Activated CD4-positive, alpha-beta T cell treated with anti-CD3 and anti-CD28 coated beads, Interleukin-2, amount 10 ng/mL, durations not matched to agents 24 days and 14 days (primary cell): ENCODE data around the gene CCNQ. TPM values are rescaled to one million over a fixed set of nuclear protein-coding genes. Genes with fewer than 3 reads are reported as not detected.

Experiments used
- DNase-seq: peaks from one replicate; pipeline ENCODE4 v3.0.0; 2022
- H3K27ac Mint-ChIP-seq: one replicate; pipeline ENCODE4 v1.8.0; 2022; ENCODE audit warnings: mild to moderate bottlenecking, mixed read lengths
- H3K27me3 Mint-ChIP-seq: one replicate; pipeline ENCODE4 v1.8.0; 2022; ENCODE audit warnings: mixed read lengths
- H3K36me3 Mint-ChIP-seq: one replicate; pipeline ENCODE4 v1.8.0; 2022; ENCODE audit warnings: low read depth, mild to moderate bottlenecking, mixed read lengths
- H3K4me1 Mint-ChIP-seq: one replicate; pipeline ENCODE4 v1.8.0; 2021; ENCODE audit warnings: mixed read lengths
- H3K4me3 Mint-ChIP-seq: one replicate; pipeline ENCODE4 v1.8.0; 2022; ENCODE audit warnings: mild to moderate bottlenecking, moderate library complexity, mixed read lengths
- H3K9me3 Mint-ChIP-seq: one replicate; pipeline ENCODE4 v1.8.0; 2021; ENCODE audit warnings: mixed read lengths
- intact Hi-C: fragments of 100-400 bp; cut with micrococcal nuclease; formaldehyde crosslinking; loops from one replicate; pipeline ENCODE4 v1.15.1; 2023
- total RNA-seq: library from RNA; stranded (reverse); gene quantifications from 2 replicates; pipeline ENCODE4 v1.2.3, GENCODE V29; 2022

Gene CCNQ
- total RNA-seq, 1 donor from 2014 or later = 28.7 TPM

GRCh38 chrX:153640736-153641575 is 42.0 kb upstream of the CCNQ start:
- Mint-ChIP-seq H3K9me3 (no peaks in the 10 kb centered on the region), H3K27me3 (peaks cover 30% of the 10 kb centered on the region), H3K4me1 (peaks cover 9% of the 10 kb centered on the region), H3K36me3 (no peaks in the 10 kb centered on the region), H3K27ac (no peak overlapping the region), H3K4me3 (no peak overlapping the region)
- DNase-seq = no peak
- intact Hi-C loops = no loop called here

GRCh38 chrX:153640045-153640686 is 41.2 kb upstream of the CCNQ start:
- H3K27me3 Mint-ChIP-seq = peaks cover 23% of the 10 kb centered on the region

GRCh38 chrX:153639177-153640044 is 40.5 kb upstream of the CCNQ start:
- Mint-ChIP-seq H3K27me3 (peaks cover 17% of the 10 kb centered on the region), H3K9me3 (no peaks in the 10 kb centered on the region), H3K4me1 (peaks cover 9% of the 10 kb centered on the region), H3K36me3 (no peaks in the 10 kb centered on the region), H3K4me3 (no peak overlapping the region), H3K27ac (no peak overlapping the region)
- DNase-seq = no peak
- intact Hi-C loops = no loop called here

More at GRCh38 chrX:153640045-153640686, 41.2 kb upstream of the CCNQ start:
- H3K27ac Mint-ChIP-seq = no peak overlapping the region
- DNase-seq = no peak
- peaks cover 9% of the 10 kb centered on the region for H3K4me1 Mint-ChIP-seq
- intact Hi-C loops = no loop called here
- H3K9me3 Mint-ChIP-seq = no peaks in the 10 kb centered on the region
- no peak overlapping the region for H3K4me3 Mint-ChIP-seq
- no peaks in the 10 kb centered on the region for H3K36me3 Mint-ChIP-seq

- intact Hi-C loops = no loop called here
- peaks cover 17% of the 10 kb centered on the region for H3K27me3 Mint-ChIP-seq
- no peak overlapping the region for H3K4me3 Mint-ChIP-seq
- no peak overlapping the region for H3K27ac Mint-ChIP-seq
- DNase-seq = no peak
- H3K9me3 Mint-ChIP-seq = no peaks in the 10 kb centered on the region
- no peaks in the 10 kb centered on the region for H3K36me3 Mint-ChIP-seq
- H3K4me1 Mint-ChIP-seq = peaks cover 9% of the 10 kb centered on the region
Measured at GRCh38 chrX:153638436-153639176, 39.7 kb upstream of the CCNQ start.

GRCh38 chrX:153638041-153638371 is 39.1 kb upstream of the CCNQ start:
- no peaks in the 10 kb centered on the region for H3K36me3 Mint-ChIP-seq
- H3K27ac Mint-ChIP-seq = no peak overlapping the region
- DNase-seq = no peak
- no peaks in the 10 kb centered on the region for H3K9me3 Mint-ChIP-seq
- no peak overlapping the region for H3K4me3 Mint-ChIP-seq
- H3K27me3 Mint-ChIP-seq = peaks cover 13% of the 10 kb centered on the region
- H3K4me1 Mint-ChIP-seq = peaks cover 8% of the 10 kb centered on the region
- intact Hi-C loops = no loop called here

GRCh38 chrX:153637121-153638040 is 38.4 kb upstream of the CCNQ start:
- intact Hi-C loops = no loop called here
- Mint-ChIP-seq H3K27ac (no peak overlapping the region), H3K9me3 (no peaks in the 10 kb centered on the region), H3K27me3 (peaks cover 8% of the 10 kb centered on the region), H3K4me3 (no peak overlapping the region), H3K4me1 (peaks cover 4% of the 10 kb centered on the region), H3K36me3 (no peaks in the 10 kb centered on the region)
- DNase-seq = no peak

- no peak for DNase-seq
- H3K4me1 Mint-ChIP-seq = peaks cover 3% of the 10 kb centered on the region
- no peak overlapping the region for H3K27ac Mint-ChIP-seq
- no peaks in the 10 kb centered on the region for H3K36me3 Mint-ChIP-seq
- H3K9me3 Mint-ChIP-seq = no peaks in the 10 kb centered on the region
- intact Hi-C loops = no loop called here
- peaks cover 8% of the 10 kb centered on the region for H3K27me3 Mint-ChIP-seq
- H3K4me3 Mint-ChIP-seq = no peak overlapping the region
Measured at GRCh38 chrX:153636716-153637115, 37.8 kb upstream of the CCNQ start.

GRCh38 chrX:153635788-153636668 is 37.1 kb upstream of the CCNQ start:
- DNase-seq = peak; percentile 65
- Mint-ChIP-seq H3K27me3 (peaks cover 4% of the 10 kb centered on the region), H3K9me3 (no peaks in the 10 kb centered on the region), H3K36me3 (no peaks in the 10 kb centered on the region), H3K27ac (no peak overlapping the region), H3K4me1 (no peaks in the 10 kb centered on the region), H3K4me3 (no peak overlapping the region)
- intact Hi-C loops = no loop called here

GRCh38 chrX:153635388-153635787 is 36.4 kb upstream of the CCNQ start:
- intact Hi-C loops = no loop called here

GRCh38 chrX:153634832-153635231 is 35.9 kb upstream of the CCNQ start:
- DNase-seq = no peak
- no peaks in the 10 kb centered on the region for H3K4me1 Mint-ChIP-seq
- intact Hi-C loops = no loop called here
- H3K4me3 Mint-ChIP-seq = no peak overlapping the region
- H3K9me3 Mint-ChIP-seq = no peaks in the 10 kb centered on the region
- peak overlapping the region; percentile 31 for H3K27ac Mint-ChIP-seq
- H3K36me3 Mint-ChIP-seq = no peaks in the 10 kb centered on the region
- H3K27me3 Mint-ChIP-seq = peaks cover 5% of the 10 kb centered on the region

More at GRCh38 chrX:153635388-153635787, 36.4 kb upstream of the CCNQ start:
- Mint-ChIP-seq H3K4me1 (no peaks in the 10 kb centered on the region), H3K36me3 (no peaks in the 10 kb centered on the region), H3K9me3 (no peaks in the 10 kb centered on the region), H3K4me3 (no peak overlapping the region), H3K27me3 (peaks cover 5% of the 10 kb centered on the region), H3K27ac (no peak overlapping the region)
- DNase-seq = no peak

- intact Hi-C loops = no loop called here
- Mint-ChIP-seq H3K36me3 (no peaks in the 10 kb centered on the region), H3K4me1 (no peaks in the 10 kb centered on the region), H3K4me3 (no peak overlapping the region), H3K27me3 (peaks cover 5% of the 10 kb centered on the region), H3K9me3 (no peaks in the 10 kb centered on the region), H3K27ac (no peak overlapping the region)
- no peak for DNase-seq
Measured at GRCh38 chrX:153634236-153634635, 35.3 kb upstream of the CCNQ start.

- no peak for DNase-seq
- H3K4me1 Mint-ChIP-seq = no peaks in the 10 kb centered on the region
- intact Hi-C loops = no loop called here
- H3K27me3 Mint-ChIP-seq = peaks cover 5% of the 10 kb centered on the region
- no peaks in the 10 kb centered on the region for H3K9me3 Mint-ChIP-seq
- H3K36me3 Mint-ChIP-seq = no peaks in the 10 kb centered on the region
- H3K4me3 Mint-ChIP-seq = no peak overlapping the region
- H3K27ac Mint-ChIP-seq = no peak overlapping the region
Measured at GRCh38 chrX:153633607-153634180, 34.8 kb upstream of the CCNQ start.
